HuH-7.5 (cell line): ENCODE measurements around the gene SRPK2.
A peak's percentile ranks its signal among the peaks of the same experiment; 100 is the strongest.
"Not testable (repeated sequence)": the region's sequence is repeated elsewhere in the genome, so short reads cannot be mapped to it uniquely, and the experiment has no call there.

Experiments used
- DNase-seq: peaks from one replicate; pipeline ENCODE4 v3.0.0; 2011; ENCODE audit warnings: low spot score

SRPK2 gene

GRCh38 chr7:105304040-105304895 is 84.5 kb downstream of the SRPK2 start:
- DNase-seq: no peak

GRCh38 chr7:105300587-105300986 is 88.1 kb downstream of the SRPK2 start:
- not testable (repeated sequence) for DNase-seq

- DNase-seq: no peak
These were observed 90.3 kb downstream of the SRPK2 start for GRCh38 chr7:105298439-105298894.

- DNase-seq: no peak
These were observed 90.7 kb downstream of the SRPK2 start for GRCh38 chr7:105297985-105298384.

GRCh38 chr7:105297309-105297708 is 91.4 kb downstream of the SRPK2 start:
- no peak for DNase-seq

- no peak for DNase-seq
These were observed 92.2 kb downstream of the SRPK2 start for GRCh38 chr7:105296491-105296890.

GRCh38 chr7:105295596-105296352 is 92.9 kb downstream of the SRPK2 start:
- DNase-seq: no peak

- DNase-seq: not testable (repeated sequence)
These were observed 94.2 kb downstream of the SRPK2 start for GRCh38 chr7:105294482-105294881.

- no peak for DNase-seq
These were observed 99.0 kb downstream of the SRPK2 start for GRCh38 chr7:105289704-105290103.

- no peak for DNase-seq
These were observed 102.3 kb downstream of the SRPK2 start for GRCh38 chr7:105286441-105286840.

GRCh38 chr7:105285118-105285874 is 103.4 kb downstream of the SRPK2 start:
- no peak for DNase-seq

- DNase-seq: no peak
These were observed 104.7 kb downstream of the SRPK2 start for GRCh38 chr7:105284014-105284413.

- no peak for DNase-seq
These were observed 106.8 kb downstream of the SRPK2 start for GRCh38 chr7:105281966-105282365.

GRCh38 chr7:105279688-105280007 is 109.1 kb downstream of the SRPK2 start:
- DNase-seq: no peak

- DNase-seq: no peak
These were observed 109.6 kb downstream of the SRPK2 start for GRCh38 chr7:105278973-105279687.

GRCh38 chr7:105278565-105278964 is 110.2 kb downstream of the SRPK2 start:
- no peak for DNase-seq

GRCh38 chr7:105277341-105277740 is 111.4 kb downstream of the SRPK2 start:
- no peak for DNase-seq

GRCh38 chr7:105270117-105270516 is 118.6 kb downstream of the SRPK2 start:
- DNase-seq: no peak

GRCh38 chr7:105269397-105269796 is 119.3 kb downstream of the SRPK2 start:
- no peak for DNase-seq

GRCh38 chr7:105268511-105269392 is 120.0 kb downstream of the SRPK2 start:
- peak; percentile 39 for DNase-seq

- no peak for DNase-seq
These were observed 120.7 kb downstream of the SRPK2 start for GRCh38 chr7:105268056-105268455.
